ENCODE data around the gene MRTFB. TPM values are rescaled to one million over a fixed set of nuclear protein-coding genes. Genes with fewer than 3 reads are reported as not detected.

The MRTFB gene
- total RNA-seq, 1 donor, result 11.6 TPM

- Histone ChIP-seq H4K20me1 (ENCODE audit: insufficient read depth, low read length) (no peaks in the 10 kb centered on the region), H3K9me3 (ENCODE audit: low read depth, low read length) (no peaks in the 10 kb centered on the region), H3K27me3 (ENCODE audit: insufficient read depth, low read length) (no peaks in the 10 kb centered on the region), H3K4me1 (ENCODE audit: insufficient read depth, low read length) (no peaks in the 10 kb centered on the region), H3K27ac (ENCODE audit: low read depth, low read length) (no peak overlapping the region), H3K4me2 (ENCODE audit: insufficient read depth, low read length) (no peak overlapping the region), H3K79me2 (ENCODE audit: insufficient read depth, low read length) (peaks cover 4% of the 10 kb centered on the region), H3K36me3 (ENCODE audit: insufficient read depth, low read length) (no peaks in the 10 kb centered on the region), H3K4me3 (ENCODE audit: insufficient read depth, low read length) (no peak overlapping the region), H2AFZ (ENCODE audit: low read length) (no peak overlapping the region)
- DNase-seq (ENCODE audit: insufficient read length, low spot score, missing footprints), result no peak
- no peak for TF ChIP-seq CTCF (IDR thresholded peaks at IDR 0.05; ENCODE audit: extremely low read depth, low read depth, low read length)
These were observed 60.9 kb downstream of the MRTFB start for GRCh38 chr16:14131774-14132695.

GRCh38 chr16:14132696-14133048 is 61.6 kb downstream of the MRTFB start:
- no peaks in the 10 kb centered on the region for H3K27me3 ChIP-seq (ENCODE audit: insufficient read depth, low read length)
- H2AFZ ChIP-seq (ENCODE audit: low read length), result no peak overlapping the region
- H3K4me1 ChIP-seq (ENCODE audit: insufficient read depth, low read length), result no peaks in the 10 kb centered on the region
- peaks cover 4% of the 10 kb centered on the region for H3K79me2 ChIP-seq (ENCODE audit: insufficient read depth, low read length)
- H3K36me3 ChIP-seq (ENCODE audit: insufficient read depth, low read length), result no peaks in the 10 kb centered on the region
- H4K20me1 ChIP-seq (ENCODE audit: insufficient read depth, low read length), result no peaks in the 10 kb centered on the region
- no peak for TF ChIP-seq CTCF (IDR thresholded peaks at IDR 0.05; ENCODE audit: extremely low read depth, low read depth, low read length)
- H3K27ac ChIP-seq (ENCODE audit: low read depth, low read length), result no peak overlapping the region
- no peak overlapping the region for H3K4me2 ChIP-seq (ENCODE audit: insufficient read depth, low read length)
- H3K4me3 ChIP-seq (ENCODE audit: insufficient read depth, low read length), result no peak overlapping the region
- H3K9me3 ChIP-seq (ENCODE audit: low read depth, low read length), result no peaks in the 10 kb centered on the region
- DNase-seq (ENCODE audit: insufficient read length, low spot score, missing footprints), result no peak

- Histone ChIP-seq H4K20me1 (ENCODE audit: insufficient read depth, low read length) (no peaks in the 10 kb centered on the region), H3K27me3 (ENCODE audit: insufficient read depth, low read length) (no peaks in the 10 kb centered on the region), H3K4me1 (ENCODE audit: insufficient read depth, low read length) (no peaks in the 10 kb centered on the region), H3K9me3 (ENCODE audit: low read depth, low read length) (no peaks in the 10 kb centered on the region), H2AFZ (ENCODE audit: low read length) (no peak overlapping the region), H3K79me2 (ENCODE audit: insufficient read depth, low read length) (peaks cover 1% of the 10 kb centered on the region), H3K4me3 (ENCODE audit: insufficient read depth, low read length) (no peak overlapping the region), H3K4me2 (ENCODE audit: insufficient read depth, low read length) (no peak overlapping the region), H3K27ac (ENCODE audit: low read depth, low read length) (no peak overlapping the region), H3K36me3 (ENCODE audit: insufficient read depth, low read length) (no peaks in the 10 kb centered on the region)
- TF ChIP-seq CTCF (IDR thresholded peaks at IDR 0.05; ENCODE audit: extremely low read depth, low read depth, low read length), result no peak
- no peak for DNase-seq (ENCODE audit: insufficient read length, low spot score, missing footprints)
These were observed 62.8 kb downstream of the MRTFB start for GRCh38 chr16:14133907-14134306.

- DNase-seq (ENCODE audit: insufficient read length, low spot score, missing footprints), result no peak
- H3K9me3 ChIP-seq (ENCODE audit: low read depth, low read length), result no peaks in the 10 kb centered on the region
- H3K27ac ChIP-seq (ENCODE audit: low read depth, low read length), result no peak overlapping the region
- H3K79me2 ChIP-seq (ENCODE audit: insufficient read depth, low read length), result no peaks in the 10 kb centered on the region
- no peaks in the 10 kb centered on the region for H3K4me1 ChIP-seq (ENCODE audit: insufficient read depth, low read length)
- no peaks in the 10 kb centered on the region for H4K20me1 ChIP-seq (ENCODE audit: insufficient read depth, low read length)
- no peak overlapping the region for H3K4me2 ChIP-seq (ENCODE audit: insufficient read depth, low read length)
- H3K27me3 ChIP-seq (ENCODE audit: insufficient read depth, low read length), result no peaks in the 10 kb centered on the region
- H3K4me3 ChIP-seq (ENCODE audit: insufficient read depth, low read length), result no peak overlapping the region
- no peak overlapping the region for H2AFZ ChIP-seq (ENCODE audit: low read length)
- no peaks in the 10 kb centered on the region for H3K36me3 ChIP-seq (ENCODE audit: insufficient read depth, low read length)
- TF ChIP-seq CTCF (IDR thresholded peaks at IDR 0.05; ENCODE audit: extremely low read depth, low read depth, low read length), result no peak
These were observed 64.6 kb downstream of the MRTFB start for GRCh38 chr16:14135704-14136103.

Measured in osteoblast (primary cell).